HuH-7 (cell line): ENCODE data around the gene NANP.

Experiments used
- DNase-seq: peaks from one replicate; pipeline ENCODE4 v3.0.0; 2011; ENCODE audit warnings: low spot score

Gene NANP

DNA sequence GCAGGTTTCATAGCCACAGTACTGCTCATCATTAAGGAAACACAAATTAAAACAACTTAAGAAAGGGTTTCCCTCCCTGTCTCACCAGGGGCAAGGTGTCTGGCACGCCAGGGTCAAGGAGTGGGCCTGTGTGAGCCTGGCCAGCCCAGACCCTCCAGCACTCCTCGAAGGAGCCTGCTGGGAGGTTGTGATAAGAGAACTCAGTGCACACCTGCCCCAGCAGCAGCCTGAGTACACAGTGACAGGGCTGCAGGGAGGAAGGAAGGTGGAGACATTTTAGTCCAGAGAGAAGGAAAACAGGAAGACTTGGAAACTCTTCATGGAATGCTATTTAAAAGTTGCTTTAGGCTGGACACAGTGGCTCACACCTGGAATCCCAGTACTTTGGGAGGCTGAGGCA, 52.6 kb downstream of the NANP start:
- no peak for DNase-seq

DNA sequence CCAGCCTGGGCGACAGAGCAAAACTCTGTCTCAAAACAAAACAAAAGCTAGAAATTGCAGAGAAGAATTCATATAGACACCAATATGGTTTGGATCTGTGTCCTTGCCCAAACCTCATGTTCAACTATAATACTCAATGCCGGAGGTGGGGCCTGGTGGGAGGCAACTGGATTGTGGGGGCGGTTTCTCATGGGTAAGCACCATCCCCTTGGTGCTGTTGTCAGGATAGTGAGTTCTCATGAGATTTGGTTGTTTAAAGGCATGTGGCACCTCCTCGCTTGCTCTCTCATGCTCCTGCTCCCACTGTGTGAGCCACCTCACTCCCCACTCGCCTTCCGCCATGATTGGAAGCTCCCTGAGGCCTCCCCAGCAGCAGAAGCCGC, 53.7 kb downstream of the NANP start:
- DNase-seq, result no peak

DNA sequence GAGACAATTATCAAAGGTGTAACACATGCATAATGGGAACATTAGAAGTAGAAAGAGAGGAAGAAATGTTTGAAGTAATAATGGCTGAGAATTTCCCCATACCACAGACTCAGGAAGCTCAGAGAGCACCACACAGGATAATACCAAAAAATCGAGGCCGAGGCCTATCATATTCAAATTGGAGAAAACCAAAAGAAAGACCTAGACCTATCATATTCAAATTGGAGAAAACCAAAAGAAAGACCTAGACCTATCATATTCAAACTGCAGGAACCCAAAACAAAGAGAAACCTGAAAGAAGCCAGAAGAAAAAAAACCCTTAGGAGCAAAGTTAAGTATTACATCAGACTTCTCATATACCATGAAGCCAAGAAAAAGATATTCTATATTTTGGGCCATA, 56.5 kb downstream of the NANP start:
- no peak for DNase-seq

DNA sequence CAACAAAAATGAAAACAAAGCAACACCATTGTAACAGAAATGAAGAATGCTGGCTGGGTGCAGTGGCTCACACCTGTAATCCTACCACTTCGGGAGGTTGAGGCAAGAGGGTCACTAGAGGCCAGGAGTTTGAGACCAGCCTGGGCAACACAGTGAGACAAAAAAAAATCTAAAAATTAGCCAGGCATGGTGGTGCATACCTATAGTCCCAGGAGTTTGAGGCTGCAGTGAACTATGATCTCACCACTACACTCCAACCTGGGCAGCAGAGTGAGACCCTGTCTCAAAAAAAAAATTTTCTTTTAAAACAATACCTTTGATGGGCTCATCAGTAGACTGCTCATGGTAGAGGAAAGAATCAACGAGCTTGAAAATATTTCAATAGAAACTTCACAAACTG, 57.0 kb downstream of the NANP start:
- no peak for DNase-seq

DNA sequence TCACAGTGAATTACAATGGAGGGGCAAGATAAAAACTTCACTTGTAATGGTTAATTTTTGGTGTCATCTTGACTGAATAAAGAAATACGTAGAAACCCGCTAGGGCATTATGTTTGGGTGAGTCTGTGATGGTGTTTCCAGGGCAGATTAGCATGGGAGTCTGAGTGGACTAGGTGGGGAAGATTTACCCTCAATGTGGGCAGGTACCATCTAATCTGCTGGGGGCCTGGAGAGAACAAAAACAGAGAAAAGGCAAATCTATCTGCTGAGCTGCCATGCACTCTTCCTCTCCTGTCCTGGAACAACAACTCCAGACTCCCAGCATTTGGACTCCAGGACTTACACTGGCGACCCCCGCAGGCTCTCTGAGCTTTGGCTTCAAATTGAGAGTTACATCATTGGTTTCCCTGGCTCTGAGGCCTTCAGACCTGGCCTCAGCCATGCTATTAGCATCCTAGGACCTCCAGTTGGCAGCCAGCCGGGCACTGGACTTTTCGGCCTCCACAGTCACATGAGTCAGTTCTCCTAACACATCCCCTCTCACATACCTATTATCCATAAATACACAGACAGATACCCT, 58.1 kb downstream of the NANP start:
- no peak for DNase-seq

DNA sequence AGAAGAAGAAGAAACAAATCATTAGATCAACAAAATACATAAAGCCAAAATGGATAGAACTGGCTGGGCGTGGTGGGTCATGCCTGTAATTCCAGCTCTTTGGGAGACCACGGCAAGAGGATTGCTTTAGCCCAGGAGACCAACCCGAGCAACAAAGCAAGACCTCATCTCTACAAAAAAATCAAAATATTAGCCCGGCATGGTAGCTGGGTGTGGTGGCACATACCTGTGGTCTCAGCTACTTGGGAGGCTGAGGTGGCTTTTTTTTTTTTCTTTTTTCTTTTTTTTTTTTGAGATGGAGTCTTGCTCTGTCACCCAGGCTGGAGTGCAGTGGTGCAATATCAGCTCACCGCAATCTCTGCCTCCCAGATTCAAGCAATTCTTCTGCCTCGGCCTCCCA, 59.9 kb downstream of the NANP start:
- DNase-seq, result no peak

DNA sequence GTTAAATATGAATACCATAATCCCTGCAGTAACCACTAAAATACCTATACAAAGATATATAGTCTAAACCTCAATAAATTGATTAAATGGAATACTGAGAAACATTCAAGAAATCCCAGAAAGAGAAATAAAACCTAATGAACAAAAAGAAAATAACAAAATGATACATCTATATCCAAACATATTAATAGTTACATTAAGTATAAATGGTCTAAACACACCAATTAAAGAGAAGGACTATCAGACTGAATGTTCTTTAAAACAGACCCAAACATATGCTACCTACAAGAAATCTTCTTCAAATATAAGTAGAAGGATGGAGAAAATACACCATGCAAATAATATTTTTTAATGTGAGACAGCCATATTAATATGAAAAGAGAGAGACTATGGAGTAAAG, 60.5 kb downstream of the NANP start:
- DNase-seq, result no peak
